ENCODE measurements around the gene GPRASP2. TPM values are rescaled to one million over a fixed set of nuclear protein-coding genes. Genes with fewer than 3 reads are reported as not detected.
"Not testable (repeated sequence)": the region's sequence is repeated elsewhere in the genome, so short reads cannot be mapped to it uniquely, and the experiment has no call there.

GPRASP2 gene
- total RNA-seq = under 1 TPM; 0.23 TPM

- Mint-ChIP-seq H3K4me3 (peak within 1 kb of the TSS; percentile 64), H3K27me3 (peaks cover 25% of the 10 kb centered on the region), H3K27ac (no peak within 1 kb of the TSS), H3K36me3 (ENCODE audit: low read depth) (no peaks in the 10 kb centered on the region), H3K4me1 (peaks cover 9% of the 10 kb centered on the region), H3K9me3 (no peaks in the 10 kb centered on the region)
- DNase-seq = peak; percentile 16
- CTCF ChIA-PET = no interaction called here
- POLR2A ChIA-PET = no interaction called here
These were observed at the start of gene GPRASP2 for GRCh38 chrX:102712216-102712966. Gene GPRASP2, plus strand, starts transcription at chrX:102712448. Its CDS starts 2,422 bp downstream, at chrX:102714870.

GRCh38 chrX:102663820-102664219 is 48.4 kb upstream of the GPRASP2 start:
- H3K4me3 Mint-ChIP-seq; H3K4me1 Mint-ChIP-seq; H3K27ac Mint-ChIP-seq; CTCF ChIA-PET; DNase-seq; H3K36me3 Mint-ChIP-seq (ENCODE audit: low read depth); POLR2A ChIA-PET; H3K27me3 Mint-ChIP-seq: not testable (repeated sequence)
- H3K9me3 Mint-ChIP-seq = peaks cover 11% of the 10 kb centered on the region

GRCh38 chrX:102667034-102667433 is 45.2 kb upstream of the GPRASP2 start:
- H3K27ac Mint-ChIP-seq; H3K4me3 Mint-ChIP-seq; H3K27me3 Mint-ChIP-seq; DNase-seq; CTCF ChIA-PET; H3K36me3 Mint-ChIP-seq (ENCODE audit: low read depth); POLR2A ChIA-PET; H3K4me1 Mint-ChIP-seq: not testable (repeated sequence)
- peaks cover 11% of the 10 kb centered on the region for H3K9me3 Mint-ChIP-seq

GRCh38 chrX:102669526-102669925 is 42.7 kb upstream of the GPRASP2 start:
- POLR2A ChIA-PET = no interaction called here
- H3K36me3 Mint-ChIP-seq (ENCODE audit: low read depth) = peaks cover 7% of the 10 kb centered on the region
- CTCF ChIA-PET = no interaction called here
- no peak for DNase-seq
- H3K9me3 Mint-ChIP-seq = peaks cover 11% of the 10 kb centered on the region
- H3K4me3 Mint-ChIP-seq = no peak overlapping the region
- no peaks in the 10 kb centered on the region for H3K4me1 Mint-ChIP-seq
- no peaks in the 10 kb centered on the region for H3K27me3 Mint-ChIP-seq
- no peak overlapping the region for H3K27ac Mint-ChIP-seq

- peaks cover 6% of the 10 kb centered on the region for H3K36me3 Mint-ChIP-seq (ENCODE audit: low read depth)
- no peak overlapping the region for H3K27ac Mint-ChIP-seq
- H3K4me1 Mint-ChIP-seq = no peaks in the 10 kb centered on the region
- CTCF ChIA-PET = no interaction called here
- H3K27me3 Mint-ChIP-seq = no peaks in the 10 kb centered on the region
- no peaks in the 10 kb centered on the region for H3K9me3 Mint-ChIP-seq
- no peak overlapping the region for H3K4me3 Mint-ChIP-seq
- POLR2A ChIA-PET = no interaction called here
- DNase-seq = no peak
These were observed 39.4 kb upstream of the GPRASP2 start for GRCh38 chrX:102672856-102673255.

GRCh38 chrX:102677479-102677878 is 34.8 kb upstream of the GPRASP2 start:
- DNase-seq; H3K9me3 Mint-ChIP-seq; H3K4me3 Mint-ChIP-seq; CTCF ChIA-PET; POLR2A ChIA-PET; H3K4me1 Mint-ChIP-seq; H3K27ac Mint-ChIP-seq; H3K27me3 Mint-ChIP-seq; H3K36me3 Mint-ChIP-seq (ENCODE audit: low read depth): not testable (repeated sequence)

- Mint-ChIP-seq H3K27me3 (no peaks in the 10 kb centered on the region), H3K4me1 (no peaks in the 10 kb centered on the region), H3K9me3 (peaks cover 2% of the 10 kb centered on the region), H3K4me3 (no peak overlapping the region), H3K27ac (no peak overlapping the region), H3K36me3 (ENCODE audit: low read depth) (no peaks in the 10 kb centered on the region)
- CTCF ChIA-PET = no interaction called here
- DNase-seq = no peak
- POLR2A ChIA-PET = no interaction called here
These were observed 27.3 kb upstream of the GPRASP2 start for GRCh38 chrX:102684772-102685520.

GRCh38 chrX:102694749-102695148 is 17.5 kb upstream of the GPRASP2 start:
- POLR2A ChIA-PET = no interaction called here
- H3K4me1 Mint-ChIP-seq = no peaks in the 10 kb centered on the region

GRCh38 chrX:102696306-102696705 is 15.9 kb upstream of the GPRASP2 start:
- no peaks in the 10 kb centered on the region for H3K27me3 Mint-ChIP-seq
- H3K27ac Mint-ChIP-seq = no peak overlapping the region
- CTCF ChIA-PET = no interaction called here
- no peak for DNase-seq
- H3K9me3 Mint-ChIP-seq = no peaks in the 10 kb centered on the region
- H3K4me3 Mint-ChIP-seq = no peak overlapping the region
- POLR2A ChIA-PET = no interaction called here
- no peaks in the 10 kb centered on the region for H3K36me3 Mint-ChIP-seq (ENCODE audit: low read depth)
- H3K4me1 Mint-ChIP-seq = no peaks in the 10 kb centered on the region

More at GRCh38 chrX:102694749-102695148, 17.5 kb upstream of the GPRASP2 start:
- no peak for DNase-seq
- Mint-ChIP-seq H3K27me3 (no peaks in the 10 kb centered on the region), H3K9me3 (no peaks in the 10 kb centered on the region), H3K27ac (no peak overlapping the region), H3K36me3 (ENCODE audit: low read depth) (no peaks in the 10 kb centered on the region), H3K4me3 (no peak overlapping the region)
- CTCF ChIA-PET = no interaction called here

GRCh38 chrX:102697494-102697893 is 14.8 kb upstream of the GPRASP2 start:
- POLR2A ChIA-PET = no interaction called here
- Mint-ChIP-seq H3K36me3 (ENCODE audit: low read depth) (no peaks in the 10 kb centered on the region), H3K4me1 (no peaks in the 10 kb centered on the region), H3K4me3 (no peak overlapping the region), H3K27ac (no peak overlapping the region), H3K27me3 (no peaks in the 10 kb centered on the region), H3K9me3 (no peaks in the 10 kb centered on the region)
- CTCF ChIA-PET = no interaction called here
- DNase-seq = no peak

GRCh38 chrX:102708900-102709299 is 3.3 kb upstream of the GPRASP2 start:
- Mint-ChIP-seq H3K27me3 (peaks cover 26% of the 10 kb centered on the region), H3K9me3 (no peaks in the 10 kb centered on the region), H3K36me3 (ENCODE audit: low read depth) (no peaks in the 10 kb centered on the region), H3K4me3 (no peak overlapping the region), H3K4me1 (peaks cover 9% of the 10 kb centered on the region), H3K27ac (no peak overlapping the region)
- POLR2A ChIA-PET = no interaction called here
- CTCF ChIA-PET = no interaction called here
- DNase-seq = no peak

- no peaks in the 10 kb centered on the region for H3K36me3 Mint-ChIP-seq (ENCODE audit: low read depth)
- no peak overlapping the region for H3K4me3 Mint-ChIP-seq
- ChIA-PET POLR2A (no interaction called here), CTCF (no interaction called here)
- peaks cover 25% of the 10 kb centered on the region for H3K27me3 Mint-ChIP-seq
- no peak overlapping the region for H3K27ac Mint-ChIP-seq
- no peaks in the 10 kb centered on the region for H3K9me3 Mint-ChIP-seq
- H3K4me1 Mint-ChIP-seq = peaks cover 9% of the 10 kb centered on the region
- DNase-seq = no peak
These were observed 404 bp upstream of the GPRASP2 start for GRCh38 chrX:102711872-102712215.

- H3K27ac Mint-ChIP-seq = no peak overlapping the region
- H3K36me3 Mint-ChIP-seq (ENCODE audit: low read depth) = no peaks in the 10 kb centered on the region
- no peak for DNase-seq
- H3K4me1 Mint-ChIP-seq = peaks cover 9% of the 10 kb centered on the region
- ChIA-PET CTCF (no interaction called here), POLR2A (no interaction called here)
- no peaks in the 10 kb centered on the region for H3K9me3 Mint-ChIP-seq
- peaks cover 23% of the 10 kb centered on the region for H3K27me3 Mint-ChIP-seq
- H3K4me3 Mint-ChIP-seq = peak overlapping the region; percentile 54
These were observed 855 bp downstream of the GPRASP2 start for GRCh38 chrX:102712981-102713625.

- Mint-ChIP-seq H3K36me3 (ENCODE audit: low read depth) (no peaks in the 10 kb centered on the region), H3K4me1 (peaks cover 9% of the 10 kb centered on the region), H3K27ac (no peak overlapping the region), H3K9me3 (no peaks in the 10 kb centered on the region), H3K4me3 (no peak overlapping the region), H3K27me3 (peaks cover 17% of the 10 kb centered on the region)
- DNase-seq = no peak
- POLR2A ChIA-PET = no interaction called here
- CTCF ChIA-PET = no interaction called here
These were observed 2.7 kb downstream of the GPRASP2 start for GRCh38 chrX:102714994-102715393.
